Gastrocnemius medialis (tissue), 4 donors: ENCODE data around the gene GCLM. TPM values are rescaled to one million over a fixed set of nuclear protein-coding genes. Genes with fewer than 3 reads are reported as not detected.

Experiments
- ATAC-seq, 2 donors: fragments of 150-250 bp; one replicate each; pipeline ENCODE4 v1.9.1; 2016
- DNase-seq, 2 donors: peaks; one replicate each; pipeline ENCODE4 v3.0.0-alpha.2; 2019
- H3K27ac ChIP-seq, 4 donors: fragments of 200-600 bp; sonication (generic); 1 replicate in 1 of 4; 2 replicates in 3 of 4; pipeline ENCODE4 v1.5.1; 2016 to 2018; ENCODE audit warnings: mild to moderate bottlenecking in 2 of 4, moderate library complexity in 1 of 4
- H3K27me3 ChIP-seq, 3 donors: fragments of 200-600 bp; sonication (generic) in 2 of 3; 1 replicate in 1 of 3; 2 replicates in 2 of 3; pipeline versions ENCODE4 v1.5.1 to v1.6.0; 2016 to 2019; ENCODE audit warnings: mild to moderate bottlenecking in 1 of 3, moderate library complexity in 1 of 3
- H3K36me3 ChIP-seq, 2 donors: fragments of 200-600 bp; sonication (generic) in 1 of 2; one replicate each; pipeline ENCODE4 v1.5.1; 2017 to 2018
- H3K4me1 ChIP-seq, 2 donors: fragments of 200-600 bp; sonication (generic) in 1 of 2; one replicate each; pipeline ENCODE4 v1.5.1; 2016 to 2017; ENCODE audit warnings: mild to moderate bottlenecking in 2 of 2
- H3K4me3 ChIP-seq, 4 donors: fragments of 200-600 bp; sonication (generic) in 3 of 4; 1 replicate in 1 of 4; 2 replicates in 3 of 4; pipeline ENCODE4 v1.5.1; 2016 to 2019; ENCODE audit warnings: mild to moderate bottlenecking in 2 of 4
- H3K9me3 ChIP-seq, 3 donors: fragments of 200-600 bp; sonication (generic) in 2 of 3; 1 replicate in 1 of 3; 2 replicates in 2 of 3; pipeline ENCODE4 v1.5.1; 2016 to 2019
- CTCF ChIP-seq, 5 experiments: fragments of 450-650 bp in 3 of 5; fragments of 200-600 bp in 2 of 5; sonication (generic) in 2 of 5; IDR thresholded peaks in 4 of 5; conservative IDR thresholded peaks in 1 of 5; 1 replicate in 4 of 5; 2 replicates in 1 of 5; pipeline ENCODE4 v1.5.1; 2016 to 2019; ENCODE audit warnings: antibody characterized with exemption in 5 of 5, mild to moderate bottlenecking in 3 of 5, moderate library complexity in 3 of 5
- POLR2A ChIP-seq, 2 donors: fragments of 450-650 bp; IDR thresholded peaks; one replicate each; pipeline ENCODE4 v1.6.1; 2017; ENCODE audit warnings: antibody characterized with exemption in 2 of 2, mild to moderate bottlenecking in 2 of 2, moderate library complexity in 2 of 2
- in situ Hi-C, 4 donors: fragments of 200-750 bp; cut with MboI; loops; one replicate each; pipeline versions ENCODE4 v1.15.0 to v1.8.0; 2017; ENCODE audit warnings: low sequenced_read_pairs in 4 of 4
- intact Hi-C: fragments of 100-400 bp; cut with DNase I; formaldehyde crosslinking; loops from one replicate; pipeline ENCODE4 v1.15.1; 2023; ENCODE audit warnings: low total_unique reads
- total RNA-seq, 4 donors: library from RNA; depleted of rRNA; stranded (reverse); fragments of >200 nt; gene quantifications; one replicate each; pipeline versions ENCODE4 v1.1.0 to v1.2.3, GENCODE V29; 2016

The GCLM gene
- total RNA-seq, 4 donors from 2014 or later: 20.9 to 26.7 (median 24.1) TPM

DNA sequence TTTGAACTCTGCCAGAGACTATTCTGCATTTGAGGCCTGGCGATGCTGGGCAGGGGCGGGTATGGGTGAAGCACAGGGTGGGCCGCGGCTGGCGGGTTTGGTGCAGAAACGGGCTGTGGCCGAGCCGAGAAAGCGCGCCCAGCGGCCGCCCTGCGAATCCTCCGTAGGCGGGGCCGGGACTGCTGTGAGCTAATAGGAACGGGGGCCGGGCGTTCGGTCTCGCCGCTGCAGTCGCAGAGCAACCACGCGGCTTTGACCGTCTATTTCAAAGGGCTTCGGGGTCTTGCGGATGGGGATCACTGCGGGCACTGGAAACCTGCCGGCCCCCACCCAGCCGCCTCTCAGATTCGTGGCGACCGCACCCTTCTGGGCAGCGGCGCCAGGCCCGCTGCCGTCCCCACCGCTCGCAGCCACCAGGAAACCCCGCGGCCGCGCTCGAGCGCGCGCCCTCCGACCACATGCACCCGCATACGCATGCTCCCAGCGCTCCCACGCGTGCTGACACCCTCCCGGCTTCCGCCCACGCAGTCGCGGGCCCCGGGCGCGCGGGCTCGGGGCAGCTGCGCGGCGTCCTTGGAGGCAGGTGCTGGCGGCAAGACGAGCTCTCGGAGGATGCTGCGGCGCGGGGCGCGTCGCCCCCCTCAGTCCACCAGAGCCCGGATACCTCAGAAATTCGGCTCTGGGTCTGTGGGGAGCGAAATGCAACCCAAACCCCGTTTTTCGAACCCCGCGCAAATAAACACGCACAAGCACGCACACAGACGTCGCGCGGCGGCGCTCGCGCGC is 62.8 kb downstream of the GCLM start:
- ATAC-seq (peak; percentile 57 to 65), DNase-seq (peak; percentile 79 to 80)
- intact Hi-C loops: loop anchor here (2.0 to 5.0 kb wide), 6 partner anchors 32 to 571 kb away; partner anchors contain the start of genes ABCD3, BCAR3, DNTTIP2 and DR1
- no peaks in the 10 kb centered on the region for H3K27me3 ChIP-seq
- peak overlapping the region; percentile 95 to 98 (median 98) for H3K27ac ChIP-seq
- TF ChIP-seq POLR2A (IDR thresholded peaks at IDR 0.05) (peak; percentile 66 to 67), CTCF (IDR thresholded peaks at IDR 0.05 in 4 of 5, conservative IDR thresholded peaks at IDR 0.05 in 1 of 5) (peak; percentile 22 to 64 (median 33))
- no peaks in the 10 kb centered on the region for H3K9me3 ChIP-seq
- H3K4me1 ChIP-seq: peaks cover 12 to 19% of the 10 kb centered on the region in 2 donors
- H3K36me3 ChIP-seq: no peaks in the 10 kb centered on the region
- in situ Hi-C loops: loop anchor here in 2 of 4 donors (25.0 kb wide), 2 partner anchors 409 to 534 kb away; partner anchors contain the start of gene FNBP1L (in 2 of the 2)
- H3K4me3 ChIP-seq: peak overlapping the region; percentile 71 to 91 (median 88)

GRCh38 chr1:93845538-93846205 is 63.6 kb downstream of the GCLM start:
- Histone ChIP-seq H3K27me3 (no peaks in the 10 kb centered on the region), H3K36me3 (no peaks in the 10 kb centered on the region), H3K27ac (peak overlapping the region; percentile 95 to 98 (median 98)), H3K4me1 (peaks cover 12 to 15% of the 10 kb centered on the region in 2 donors), H3K4me3 (peak overlapping the region; percentile 71 to 91 (median 88)), H3K9me3 (no peaks in the 10 kb centered on the region)
- no peak for TF ChIP-seq POLR2A (IDR thresholded peaks at IDR 0.05)
- TF ChIP-seq CTCF (IDR thresholded peaks at IDR 0.05 in 4 of 5, conservative IDR thresholded peaks at IDR 0.05 in 1 of 5): no peak
- intact Hi-C loops (loop anchor here (2.0 to 5.0 kb wide), 7 partner anchors 33 to 572 kb away; partner anchors contain the start of genes ABCD3, BCAR3, DNTTIP2 and DR1), in situ Hi-C loops (loop anchor here in 2 of 4 donors (25.0 kb wide), 2 partner anchors 408 to 533 kb away; partner anchors contain the start of gene FNBP1L (in 2 of the 2))
- no peak for DNase-seq
- ATAC-seq: peak; percentile 1 to 8

- ATAC-seq (no peak), DNase-seq (peak in 1 of 2 donors; percentile 20)
- peak; percentile 43 to 69 (median 55) for TF ChIP-seq CTCF (IDR thresholded peaks at IDR 0.05 in 4 of 5, conservative IDR thresholded peaks at IDR 0.05 in 1 of 5)
- no peak for TF ChIP-seq POLR2A (IDR thresholded peaks at IDR 0.05)
- H3K9me3 ChIP-seq: no peaks in the 10 kb centered on the region
- H3K27me3 ChIP-seq: no peaks in the 10 kb centered on the region
- intact Hi-C loops: loop anchor here (2.0 to 5.0 kb wide), 3 partner anchors 162 to 573 kb away; partner anchors contain the start of genes ABCD3 and BCAR3
- H3K27ac ChIP-seq: peak overlapping the region in 2 of 4 donors; percentile 14 to 43
- H3K4me3 ChIP-seq: no peak overlapping the region
- no peaks in the 10 kb centered on the region for H3K36me3 ChIP-seq
- peaks cover 12 to 17% of the 10 kb centered on the region in 2 donors for H3K4me1 ChIP-seq
- in situ Hi-C loops: loop anchor here in 2 of 4 donors (25.0 kb wide), 2 partner anchors 407 to 532 kb away; partner anchors contain the start of gene FNBP1L (in 2 of the 2)
These were observed 64.8 kb downstream of the GCLM start for GRCh38 chr1:93844262-93845045.
